A549 (cell line): ENCODE measurements around the gene MACC1. TPM values are rescaled to one million over a fixed set of nuclear protein-coding genes. Genes with fewer than 3 reads are reported as not detected.

Experiments
- ATAC-seq, 2 experiments: fragments of 200-7000 bp in 1 of 2; fragments of >200 bp in 1 of 2; cut with Nextera tagmentation in 1 of 2; cut with Tn5 transposase in 1 of 2; 3 replicates each; pipeline versions ENCODE4 v1.8.0 to v1.9.1; 2018 to 2020; ENCODE audit warnings: mild to moderate bottlenecking in 1 of 2, moderate library complexity in 1 of 2
- CTCF ChIA-PET: fragments of 300-600 bp; sonication (Branson Sonifier 250); formaldehyde crosslinking; extraction: SDS; loops from one replicate; lab custom pipeline; 2021; ENCODE audit warnings: antibody characterized with exemption, inconsistent platforms; lab: Yijun Ruan, JAX
- POLR2A ChIA-PET: fragments of 350-600 bp; formaldehyde crosslinking; extraction: SDS; loops from one replicate; lab custom pipeline; 2021; ENCODE audit warnings: antibody characterized with exemption, inconsistent platforms; lab: Yijun Ruan, JAX
- DNase-seq, 2 experiments: peaks; one replicate each; pipeline versions ENCODE4 v3.0.0 to v3.0.0-alpha.2; 2011 to 2016; ENCODE audit warnings: low read depth in 1 of 2, low spot score in 1 of 2
- FAIRE-seq: peaks from 2 replicates; lab custom pipeline; 2011; peaks lifted over from hg19 to GRCh38; lab: Jason Lieb, UNC
- H3K27ac ChIP-seq, 2 experiments: fragments of >200 bp; sonication (Bioruptor Twin); formaldehyde crosslinking; 3 replicates each; pipeline ENCODE4 v1.5.1; 2016 to 2017
- H3K4me1 ChIP-seq: fragments of >200 bp; sonication (Bioruptor Twin); formaldehyde crosslinking; 3 replicates; pipeline ENCODE4 v1.6.1; 2016
- H3K4me2 ChIP-seq: fragments of >200 bp; sonication (Bioruptor Twin); formaldehyde crosslinking; 3 replicates; pipeline ENCODE4 v1.6.1; 2016
- H3K4me3 ChIP-seq: fragments of >200 bp; sonication (Bioruptor Twin); formaldehyde crosslinking; 3 replicates; pipeline ENCODE4 v1.5.1; 2016
- H3K9me3 ChIP-seq: fragments of >200 bp; sonication (Bioruptor Twin); formaldehyde crosslinking; 3 replicates; pipeline ENCODE4 v1.6.1; 2016
- BHLHE40 ChIP-seq: IDR thresholded peaks from 2 replicates; pipeline ENCODE4 v1.6.1; 2012; ENCODE audit warnings: low read depth, low read length, inconsistent platforms
- CHD2 ChIP-seq: fragments of 150-350 bp; IDR thresholded peaks from 2 replicates; pipeline ENCODE4 v1.6.1; 2014; ENCODE audit warnings: low read length; ENCODE audit not compliant: partially characterized antibody
- EHF ChIP-seq: fragments of 250-450 bp; sonication (Bioruptor Pico); IDR thresholded peaks from 2 replicates; pipeline ENCODE4 v1.5.0; 2020; ENCODE audit warnings: mild to moderate bottlenecking
- FOSL2 ChIP-seq, 2 experiments: fragments of 450-650 bp in 1 of 2; fragments of >200 bp in 1 of 2; sonication (Bioruptor Twin) in 1 of 2; formaldehyde crosslinking; IDR thresholded peaks; 2 replicates each; pipeline versions ENCODE4 v1.5.0 to v1.6.1; 2016 to 2020; ENCODE audit warnings: mild to moderate bottlenecking in 1 of 2, moderate library complexity in 1 of 2
- GATA3 ChIP-seq: IDR thresholded peaks from 2 replicates; pipeline ENCODE4 v1.6.1; 2012; ENCODE audit warnings: borderline replicate concordance
- HOXB13 ChIP-seq: fragments of 250-450 bp; sonication (Bioruptor Pico); IDR thresholded peaks from 2 replicates; pipeline ENCODE4 v1.5.0; 2020; ENCODE audit warnings: low read depth, mild to moderate bottlenecking, moderate library complexity
- MYC ChIP-seq: IDR thresholded peaks from 2 replicates; pipeline ENCODE4 v1.6.1; 2012; ENCODE audit warnings: mild to moderate bottlenecking, inconsistent platforms, low read length, improper control_type of control experiment, borderline replicate concordance
- NR3C1 ChIP-seq: fragments of >200 bp; sonication (Bioruptor Twin); formaldehyde crosslinking; IDR thresholded peaks from 3 replicates; pipeline ENCODE4 v1.6.1; 2017
- PHF8 ChIP-seq: fragments of 200-600 bp; sonication (generic); IDR thresholded peaks from 2 replicates; pipeline ENCODE4 v1.6.1; 2016; ENCODE audit warnings: low read depth, mild to moderate bottlenecking, antibody characterized with exemption, moderate library complexity, borderline replicate concordance
- RCOR1 ChIP-seq: fragments of 150-350 bp; IDR thresholded peaks from 2 replicates; pipeline ENCODE4 v1.6.1; 2014; ENCODE audit warnings: antibody characterized with exemption, low read length, low read depth
- TFCP2L1 ChIP-seq: fragments of 250-450 bp; sonication (Bioruptor Pico); IDR thresholded peaks from 2 replicates; pipeline ENCODE4 v1.5.0; 2021; ENCODE audit warnings: mild to moderate bottlenecking
- ZNF302 ChIP-seq: fragments of 250-450 bp; sonication (Bioruptor Pico); IDR thresholded peaks from 2 replicates; pipeline ENCODE4 v1.9.0; 2021; ENCODE audit warnings: inconsistent platforms, mild to moderate bottlenecking, moderate library complexity
- ZSCAN20 ChIP-seq: fragments of 250-450 bp; sonication (Bioruptor Pico); IDR thresholded peaks from 2 replicates; pipeline ENCODE4 v1.8.0; 2022; ENCODE audit warnings: mild to moderate bottlenecking, moderate library complexity
- WGBS: methylation state at CpG from one replicate; pipeline ENCODE4 v1.1.6; 2017; ENCODE audit errors: missing lambda C conversion rate; 5-methylcytosine and 5-hydroxymethylcytosine counted together
- polyA plus RNA-seq, 4 experiments: library from polyadenylated mRNA; depleted of rRNA in 3 of 4; stranded (reverse); fragments of >200 nt; fragmentation: RNase III in 1 of 4; extraction: RNeasy Plus Mini Kit Qiagen cat#74134 plus additional on column Dnase treatment in 1 of 4; gene quantifications; 2 replicates in 3 of 4; 3 replicates in 1 of 4; pipeline ENCODE4 v1.2.3, GENCODE V29; 2011 to 2017
- TF ChIP-seq, protein P1 (sequence below): fragments of >200 bp; sonication (Bioruptor Twin); formaldehyde crosslinking; IDR thresholded peaks from 3 replicates; pipeline ENCODE4 v1.6.1; 2016
- TF ChIP-seq, protein P2 (sequence below): fragments of >200 bp; sonication (Bioruptor Twin); formaldehyde crosslinking; IDR thresholded peaks from 3 replicates; pipeline ENCODE4 v1.5.1; 2016
- TF ChIP-seq, protein P3 (sequence below): IDR thresholded peaks from 2 replicates; pipeline ENCODE4 v1.6.1; 2012
- TF ChIP-seq, protein P4 (sequence below): IDR thresholded peaks from 2 replicates; pipeline ENCODE4 v1.6.1; 2012
- TF ChIP-seq, protein P5 (sequence below): fragments of 250-450 bp; sonication (Bioruptor Pico); IDR thresholded peaks from 2 replicates; pipeline ENCODE4 v1.5.0; 2021; ENCODE audit warnings: mild to moderate bottlenecking, moderate library complexity, borderline replicate concordance
- TF ChIP-seq, protein P6 (sequence below): fragments of 200-600 bp; sonication (generic); IDR thresholded peaks from 2 replicates; pipeline ENCODE4 v1.6.1; 2016; ENCODE audit warnings: antibody characterized with exemption, mild to moderate bottlenecking, moderate library complexity

Gene MACC1
- polyA plus RNA-seq, 2 of the 4 experiments (the other 2 are of a cell fraction) = 0.01 TPM; not detected in 1

DNA sequence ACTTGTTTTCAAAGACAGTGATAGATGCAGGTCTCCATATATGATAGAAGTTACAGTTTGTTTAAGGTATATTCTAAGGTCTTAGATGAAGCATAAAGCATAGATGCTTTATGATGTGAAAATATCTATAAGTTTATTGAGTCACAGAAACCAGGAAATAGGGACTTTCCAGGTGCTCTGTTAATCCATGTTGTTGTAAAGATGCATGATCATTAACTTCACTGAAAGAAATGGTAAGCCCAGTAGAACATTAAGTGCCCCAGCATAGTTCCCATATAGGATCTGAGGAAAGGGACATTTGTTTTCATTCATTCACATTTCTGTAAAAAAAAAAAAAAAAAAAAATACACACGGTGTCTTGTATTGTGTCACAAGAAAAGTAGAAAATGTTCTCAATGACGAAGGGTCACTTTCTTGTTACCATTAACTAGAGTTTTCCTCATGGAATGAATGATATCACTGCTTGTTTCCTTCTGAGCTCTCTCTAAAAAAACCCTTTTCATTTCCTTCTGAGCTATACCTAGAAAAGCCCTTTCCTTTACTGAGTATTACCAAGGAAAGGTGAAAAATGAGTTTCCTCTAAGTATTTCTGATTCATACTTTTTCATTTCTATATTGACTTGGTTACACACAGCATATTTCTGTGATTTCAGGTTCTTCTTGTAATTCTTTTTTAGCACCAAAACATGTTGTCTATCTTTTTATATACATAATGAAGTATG lies 105.2 kb downstream of the MACC1 start:
- Histone ChIP-seq H3K4me1 (peaks cover 8% of the 10 kb centered on the region; the same call in 2 of the 3 replicates), H3K27ac (no peak overlapping the region), H3K4me2 (no peak overlapping the region), H3K9me3 (no peaks in the 10 kb centered on the region), H3K4me3 (no peak overlapping the region)
- no peak for DNase-seq
- WGBS = 83% methylated on average over 2 of the region's 2 CpGs
- ATAC-seq = no peak
- ChIA-PET CTCF (interaction anchor here (0.8 to 1.5 kb wide), 2 partner anchors 17 to 358 kb away, joined by 3 to 4 read pairs; no protein-coding TSS in a partner anchor), POLR2A (no interaction called here)
- TF ChIP-seq ZSCAN20 (CRISPR knock-in tag) (no peak), MYC (no peak), RCOR1 (no peak), PHF8 (no peak), ZNF302 (CRISPR knock-in tag) (no peak), FOSL2 (IDR thresholded peaks at IDR 0.05) (no peak), FOSL2 (CRISPR knock-in tag; IDR thresholded peaks at IDR 0.05) (no peak)
- TF ChIP-seq, protein P1, sequence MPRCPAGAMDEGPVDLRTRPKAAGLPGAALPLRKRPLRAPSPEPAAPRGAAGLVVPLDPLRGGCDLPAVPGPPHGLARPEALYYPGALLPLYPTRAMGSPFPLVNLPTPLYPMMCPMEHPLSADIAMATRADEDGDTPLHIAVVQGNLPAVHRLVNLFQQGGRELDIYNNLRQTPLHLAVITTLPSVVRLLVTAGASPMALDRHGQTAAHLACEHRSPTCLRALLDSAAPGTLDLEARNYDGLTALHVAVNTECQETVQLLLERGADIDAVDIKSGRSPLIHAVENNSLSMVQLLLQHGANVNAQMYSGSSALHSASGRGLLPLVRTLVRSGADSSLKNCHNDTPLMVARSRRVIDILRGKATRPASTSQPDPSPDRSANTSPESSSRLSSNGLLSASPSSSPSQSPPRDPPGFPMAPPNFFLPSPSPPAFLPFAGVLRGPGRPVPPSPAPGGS = no peak
- FAIRE-seq = no peak

DNA sequence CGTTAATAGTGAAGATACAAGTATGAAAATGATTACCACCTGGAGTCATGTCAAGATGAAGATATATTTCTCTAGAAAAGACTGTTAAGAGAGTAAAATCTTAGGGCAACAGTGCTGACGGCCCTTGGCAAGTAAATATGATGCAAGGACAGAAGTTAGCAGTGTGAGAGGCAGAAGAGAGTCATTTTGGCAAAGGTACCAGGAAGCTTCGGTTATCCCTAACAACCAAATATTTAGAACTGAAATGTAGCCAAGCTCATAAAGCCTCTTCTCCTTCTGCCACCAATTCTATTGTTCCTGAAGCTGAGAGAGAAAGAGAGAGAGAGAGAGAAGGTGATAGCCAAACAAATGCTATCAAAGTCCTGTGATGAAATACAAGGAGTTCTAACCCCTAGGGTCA lies 109.6 kb downstream of the MACC1 start:
- FAIRE-seq (no peak), DNase-seq (peak in 1 of 2 experiments; percentile 53), ATAC-seq (0 out of 6 replicates have a peak, but pooled peaks of 1 of the 2 experiments have one; percentile 33)
- H3K4me2 ChIP-seq = peak overlapping the region; percentile 39; the same call in 2 of the 3 replicates
- ChIA-PET CTCF (no interaction called here), POLR2A (no interaction called here)
- H3K9me3 ChIP-seq = no peaks in the 10 kb centered on the region
- no peak overlapping the region for H3K27ac ChIP-seq
- 17% methylated on average over 3 of the region's 3 CpGs for WGBS
- TF ChIP-seq EHF (CRISPR knock-in tag) (no peak), BHLHE40 (no peak), TFCP2L1 (CRISPR knock-in tag) (no peak), NR3C1 (no peak), HOXB13 (CRISPR knock-in tag) (no peak), CHD2 (no peak), GATA3 (no peak), PHF8 (no peak)
- TF ChIP-seq, protein P2, sequence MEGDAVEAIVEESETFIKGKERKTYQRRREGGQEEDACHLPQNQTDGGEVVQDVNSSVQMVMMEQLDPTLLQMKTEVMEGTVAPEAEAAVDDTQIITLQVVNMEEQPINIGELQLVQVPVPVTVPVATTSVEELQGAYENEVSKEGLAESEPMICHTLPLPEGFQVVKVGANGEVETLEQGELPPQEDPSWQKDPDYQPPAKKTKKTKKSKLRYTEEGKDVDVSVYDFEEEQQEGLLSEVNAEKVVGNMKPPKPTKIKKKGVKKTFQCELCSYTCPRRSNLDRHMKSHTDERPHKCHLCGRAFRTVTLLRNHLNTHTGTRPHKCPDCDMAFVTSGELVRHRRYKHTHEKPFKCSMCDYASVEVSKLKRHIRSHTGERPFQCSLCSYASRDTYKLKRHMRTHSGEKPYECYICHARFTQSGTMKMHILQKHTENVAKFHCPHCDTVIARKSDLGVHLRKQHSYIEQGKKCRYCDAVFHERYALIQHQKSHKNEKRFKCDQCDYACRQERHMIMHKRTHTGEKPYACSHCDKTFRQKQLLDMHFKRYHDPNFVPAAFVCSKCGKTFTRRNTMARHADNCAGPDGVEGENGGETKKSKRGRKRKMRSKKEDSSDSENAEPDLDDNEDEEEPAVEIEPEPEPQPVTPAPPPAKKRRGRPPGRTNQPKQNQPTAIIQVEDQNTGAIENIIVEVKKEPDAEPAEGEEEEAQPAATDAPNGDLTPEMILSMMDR = no peak
- TF ChIP-seq, protein P3, sequence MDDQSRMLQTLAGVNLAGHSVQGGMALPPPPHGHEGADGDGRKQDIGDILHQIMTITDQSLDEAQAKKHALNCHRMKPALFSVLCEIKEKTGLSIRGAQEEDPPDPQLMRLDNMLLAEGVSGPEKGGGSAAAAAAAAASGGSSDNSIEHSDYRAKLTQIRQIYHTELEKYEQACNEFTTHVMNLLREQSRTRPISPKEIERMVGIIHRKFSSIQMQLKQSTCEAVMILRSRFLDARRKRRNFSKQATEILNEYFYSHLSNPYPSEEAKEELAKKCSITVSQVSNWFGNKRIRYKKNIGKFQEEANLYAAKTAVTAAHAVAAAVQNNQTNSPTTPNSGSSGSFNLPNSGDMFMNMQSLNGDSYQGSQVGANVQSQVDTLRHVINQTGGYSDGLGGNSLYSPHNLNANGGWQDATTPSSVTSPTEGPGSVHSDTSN = no peak
- TF ChIP-seq, protein P4, sequence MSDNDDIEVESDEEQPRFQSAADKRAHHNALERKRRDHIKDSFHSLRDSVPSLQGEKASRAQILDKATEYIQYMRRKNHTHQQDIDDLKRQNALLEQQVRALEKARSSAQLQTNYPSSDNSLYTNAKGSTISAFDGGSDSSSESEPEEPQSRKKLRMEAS = no peak
- TF ChIP-seq, protein P5, sequence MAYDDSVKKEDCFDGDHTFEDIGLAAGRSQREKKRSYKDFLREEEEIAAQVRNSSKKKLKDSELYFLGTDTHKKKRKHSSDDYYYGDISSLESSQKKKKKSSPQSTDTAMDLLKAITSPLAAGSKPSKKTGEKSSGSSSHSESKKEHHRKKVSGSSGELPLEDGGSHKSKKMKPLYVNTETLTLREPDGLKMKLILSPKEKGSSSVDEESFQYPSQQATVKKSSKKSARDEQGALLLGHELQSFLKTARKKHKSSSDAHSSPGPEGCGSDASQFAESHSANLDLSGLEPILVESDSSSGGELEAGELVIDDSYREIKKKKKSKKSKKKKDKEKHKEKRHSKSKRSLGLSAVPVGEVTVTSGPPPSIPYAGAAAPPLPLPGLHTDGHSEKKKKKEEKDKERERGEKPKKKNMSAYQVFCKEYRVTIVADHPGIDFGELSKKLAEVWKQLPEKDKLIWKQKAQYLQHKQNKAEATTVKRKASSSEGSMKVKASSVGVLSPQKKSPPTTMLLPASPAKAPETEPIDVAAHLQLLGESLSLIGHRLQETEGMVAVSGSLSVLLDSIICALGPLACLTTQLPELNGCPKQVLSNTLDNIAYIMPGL (CRISPR knock-in tag) = no peak
- TF ChIP-seq, protein P6, sequence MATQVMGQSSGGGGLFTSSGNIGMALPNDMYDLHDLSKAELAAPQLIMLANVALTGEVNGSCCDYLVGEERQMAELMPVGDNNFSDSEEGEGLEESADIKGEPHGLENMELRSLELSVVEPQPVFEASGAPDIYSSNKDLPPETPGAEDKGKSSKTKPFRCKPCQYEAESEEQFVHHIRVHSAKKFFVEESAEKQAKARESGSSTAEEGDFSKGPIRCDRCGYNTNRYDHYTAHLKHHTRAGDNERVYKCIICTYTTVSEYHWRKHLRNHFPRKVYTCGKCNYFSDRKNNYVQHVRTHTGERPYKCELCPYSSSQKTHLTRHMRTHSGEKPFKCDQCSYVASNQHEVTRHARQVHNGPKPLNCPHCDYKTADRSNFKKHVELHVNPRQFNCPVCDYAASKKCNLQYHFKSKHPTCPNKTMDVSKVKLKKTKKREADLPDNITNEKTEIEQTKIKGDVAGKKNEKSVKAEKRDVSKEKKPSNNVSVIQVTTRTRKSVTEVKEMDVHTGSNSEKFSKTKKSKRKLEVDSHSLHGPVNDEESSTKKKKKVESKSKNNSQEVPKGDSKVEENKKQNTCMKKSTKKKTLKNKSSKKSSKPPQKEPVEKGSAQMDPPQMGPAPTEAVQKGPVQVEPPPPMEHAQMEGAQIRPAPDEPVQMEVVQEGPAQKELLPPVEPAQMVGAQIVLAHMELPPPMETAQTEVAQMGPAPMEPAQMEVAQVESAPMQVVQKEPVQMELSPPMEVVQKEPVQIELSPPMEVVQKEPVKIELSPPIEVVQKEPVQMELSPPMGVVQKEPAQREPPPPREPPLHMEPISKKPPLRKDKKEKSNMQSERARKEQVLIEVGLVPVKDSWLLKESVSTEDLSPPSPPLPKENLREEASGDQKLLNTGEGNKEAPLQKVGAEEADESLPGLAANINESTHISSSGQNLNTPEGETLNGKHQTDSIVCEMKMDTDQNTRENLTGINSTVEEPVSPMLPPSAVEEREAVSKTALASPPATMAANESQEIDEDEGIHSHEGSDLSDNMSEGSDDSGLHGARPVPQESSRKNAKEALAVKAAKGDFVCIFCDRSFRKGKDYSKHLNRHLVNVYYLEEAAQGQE = no peak
- peaks cover 8% of the 10 kb centered on the region; the same call in 2 of the 3 replicates for H3K4me1 ChIP-seq
- no peak overlapping the region for H3K4me3 ChIP-seq
